A549 (cell line): ENCODE data around the gene CLSTN1.

Experiments used
- CEBPB ChIP-seq, 2 experiments: fragments of >200 bp in 1 of 2; sonication (Bioruptor Twin) in 1 of 2; formaldehyde crosslinking in 1 of 2; IDR thresholded peaks; 2 replicates each; pipeline ENCODE4 v1.6.1; 2012 to 2016
- CHD2 ChIP-seq: fragments of 150-350 bp; IDR thresholded peaks from 2 replicates; pipeline ENCODE4 v1.6.1; 2014; ENCODE audit warnings: low read length; ENCODE audit not compliant: partially characterized antibody
- EHMT2 ChIP-seq: fragments of 200-600 bp; sonication (generic); IDR thresholded peaks from 2 replicates; pipeline ENCODE4 v1.6.1; 2016; ENCODE audit warnings: antibody characterized with exemption, low read depth, mild to moderate bottlenecking, moderate library complexity
- EP300 ChIP-seq, 2 experiments: fragments of >200 bp; sonication (Bioruptor Twin); formaldehyde crosslinking; IDR thresholded peaks; 2 replicates in 1 of 2; 3 replicates in 1 of 2; pipeline ENCODE4 v1.6.1; 2016 to 2017
- HDAC2 ChIP-seq: fragments of 200-600 bp; sonication (generic); IDR thresholded peaks from 2 replicates; pipeline ENCODE4 v1.6.1; 2016
- JUNB ChIP-seq: fragments of >200 bp; sonication (Bioruptor Twin); formaldehyde crosslinking; IDR thresholded peaks from 2 replicates; pipeline ENCODE4 v1.6.1; 2016
- MAFK ChIP-seq: fragments of 450-650 bp; IDR thresholded peaks from 2 replicates; pipeline ENCODE4 v1.6.1; 2014; ENCODE audit not compliant: partially characterized antibody
- MYC ChIP-seq: IDR thresholded peaks from 2 replicates; pipeline ENCODE4 v1.6.1; 2012; ENCODE audit warnings: mild to moderate bottlenecking, inconsistent platforms, low read length, improper control_type of control experiment, borderline replicate concordance
- NPAS2 ChIP-seq: fragments of 250-450 bp; sonication (Bioruptor Pico); IDR thresholded peaks from 2 replicates; pipeline ENCODE4 v1.8.0; 2022; ENCODE audit warnings: mild to moderate bottlenecking, moderate library complexity, borderline replicate concordance
- POLR2A ChIP-seq: IDR thresholded peaks from 2 replicates; pipeline ENCODE4 v1.6.1; 2012; ENCODE audit warnings: mild to moderate bottlenecking, low read length
- POLR2AphosphoS2 ChIP-seq: conservative IDR thresholded peaks from 2 replicates; pipeline ENCODE4 v1.6.1; 2012; ENCODE audit warnings: low read length, improper control_type of control experiment, inconsistent platforms
- RNF2 ChIP-seq: fragments of 200-600 bp; sonication (generic); IDR thresholded peaks from 2 replicates; pipeline ENCODE4 v1.6.1; 2016; ENCODE audit warnings: low read depth, mild to moderate bottlenecking, antibody characterized with exemption, moderate library complexity, borderline replicate concordance
- TF ChIP-seq, protein P1 (sequence below): fragments of >200 bp; sonication (Bioruptor Twin); formaldehyde crosslinking; IDR thresholded peaks from 3 replicates; pipeline ENCODE4 v1.5.1; 2016
- TF ChIP-seq, protein P2 (sequence below): fragments of 200-600 bp; sonication (generic); IDR thresholded peaks from 2 replicates; pipeline ENCODE4 v1.6.1; 2016; ENCODE audit warnings: antibody characterized with exemption, mild to moderate bottlenecking, moderate library complexity

- TF ChIP-seq, protein P1, sequence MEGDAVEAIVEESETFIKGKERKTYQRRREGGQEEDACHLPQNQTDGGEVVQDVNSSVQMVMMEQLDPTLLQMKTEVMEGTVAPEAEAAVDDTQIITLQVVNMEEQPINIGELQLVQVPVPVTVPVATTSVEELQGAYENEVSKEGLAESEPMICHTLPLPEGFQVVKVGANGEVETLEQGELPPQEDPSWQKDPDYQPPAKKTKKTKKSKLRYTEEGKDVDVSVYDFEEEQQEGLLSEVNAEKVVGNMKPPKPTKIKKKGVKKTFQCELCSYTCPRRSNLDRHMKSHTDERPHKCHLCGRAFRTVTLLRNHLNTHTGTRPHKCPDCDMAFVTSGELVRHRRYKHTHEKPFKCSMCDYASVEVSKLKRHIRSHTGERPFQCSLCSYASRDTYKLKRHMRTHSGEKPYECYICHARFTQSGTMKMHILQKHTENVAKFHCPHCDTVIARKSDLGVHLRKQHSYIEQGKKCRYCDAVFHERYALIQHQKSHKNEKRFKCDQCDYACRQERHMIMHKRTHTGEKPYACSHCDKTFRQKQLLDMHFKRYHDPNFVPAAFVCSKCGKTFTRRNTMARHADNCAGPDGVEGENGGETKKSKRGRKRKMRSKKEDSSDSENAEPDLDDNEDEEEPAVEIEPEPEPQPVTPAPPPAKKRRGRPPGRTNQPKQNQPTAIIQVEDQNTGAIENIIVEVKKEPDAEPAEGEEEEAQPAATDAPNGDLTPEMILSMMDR = no peak
- no peak for TF ChIP-seq NPAS2 (CRISPR knock-in tag)
- TF ChIP-seq EP300 (IDR thresholded peaks at IDR 0.05) = no peak
- TF ChIP-seq HDAC2 = no peak
- no peak for TF ChIP-seq CEBPB (IDR thresholded peaks at IDR 0.05)
- TF ChIP-seq MYC = no peak
- no peak for TF ChIP-seq POLR2AphosphoS2
- TF ChIP-seq POLR2A = no peak
- no peak for TF ChIP-seq EHMT2
- TF ChIP-seq, protein P2, sequence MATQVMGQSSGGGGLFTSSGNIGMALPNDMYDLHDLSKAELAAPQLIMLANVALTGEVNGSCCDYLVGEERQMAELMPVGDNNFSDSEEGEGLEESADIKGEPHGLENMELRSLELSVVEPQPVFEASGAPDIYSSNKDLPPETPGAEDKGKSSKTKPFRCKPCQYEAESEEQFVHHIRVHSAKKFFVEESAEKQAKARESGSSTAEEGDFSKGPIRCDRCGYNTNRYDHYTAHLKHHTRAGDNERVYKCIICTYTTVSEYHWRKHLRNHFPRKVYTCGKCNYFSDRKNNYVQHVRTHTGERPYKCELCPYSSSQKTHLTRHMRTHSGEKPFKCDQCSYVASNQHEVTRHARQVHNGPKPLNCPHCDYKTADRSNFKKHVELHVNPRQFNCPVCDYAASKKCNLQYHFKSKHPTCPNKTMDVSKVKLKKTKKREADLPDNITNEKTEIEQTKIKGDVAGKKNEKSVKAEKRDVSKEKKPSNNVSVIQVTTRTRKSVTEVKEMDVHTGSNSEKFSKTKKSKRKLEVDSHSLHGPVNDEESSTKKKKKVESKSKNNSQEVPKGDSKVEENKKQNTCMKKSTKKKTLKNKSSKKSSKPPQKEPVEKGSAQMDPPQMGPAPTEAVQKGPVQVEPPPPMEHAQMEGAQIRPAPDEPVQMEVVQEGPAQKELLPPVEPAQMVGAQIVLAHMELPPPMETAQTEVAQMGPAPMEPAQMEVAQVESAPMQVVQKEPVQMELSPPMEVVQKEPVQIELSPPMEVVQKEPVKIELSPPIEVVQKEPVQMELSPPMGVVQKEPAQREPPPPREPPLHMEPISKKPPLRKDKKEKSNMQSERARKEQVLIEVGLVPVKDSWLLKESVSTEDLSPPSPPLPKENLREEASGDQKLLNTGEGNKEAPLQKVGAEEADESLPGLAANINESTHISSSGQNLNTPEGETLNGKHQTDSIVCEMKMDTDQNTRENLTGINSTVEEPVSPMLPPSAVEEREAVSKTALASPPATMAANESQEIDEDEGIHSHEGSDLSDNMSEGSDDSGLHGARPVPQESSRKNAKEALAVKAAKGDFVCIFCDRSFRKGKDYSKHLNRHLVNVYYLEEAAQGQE = no peak
- TF ChIP-seq MAFK = no peak
- no peak for TF ChIP-seq CHD2
- no peak for TF ChIP-seq JUNB
- no peak for TF ChIP-seq RNF2
These were observed 29.7 kb downstream of the CLSTN1 start for GRCh38 chr1:9794081-9794480.
